UCSD-AML1 (cell line): ENCODE measurements around the gene NCKAP1.
"Not testable (repeated sequence)": the region's sequence is repeated elsewhere in the genome, so short reads cannot be mapped to it uniquely, and the experiment has no call there.

ENCODE experiments used
- DNase-seq: peaks from one replicate; lab custom pipeline; 2025; ENCODE audit not compliant: unreplicated experiment; lab: John Stamatoyannopoulos, UW

Gene NCKAP1

GRCh38 chr2:182883451-182883850 is 154.8 kb downstream of the NCKAP1 start:
- DNase-seq, result no peak

- DNase-seq, result not testable (repeated sequence)
Observed at GRCh38 chr2:182880100-182880499, 158.2 kb downstream of the NCKAP1 start.

- not testable (repeated sequence) for DNase-seq
Observed at GRCh38 chr2:182876653-182877052, 161.6 kb downstream of the NCKAP1 start.

- peak; percentile 23 for DNase-seq
Observed at GRCh38 chr2:182870227-182870626, 168.0 kb downstream of the NCKAP1 start.

GRCh38 chr2:182868054-182868796 is 170.0 kb downstream of the NCKAP1 start:
- no peak for DNase-seq

- no peak for DNase-seq
Observed at GRCh38 chr2:182867426-182868053, 170.7 kb downstream of the NCKAP1 start.

GRCh38 chr2:182866461-182867406 is 171.5 kb downstream of the NCKAP1 start, which contains the start of gene FRZB:
Gene FRZB, minus strand, starts transcription at chr2:182866637. Its CDS starts 85 bp downstream, at chr2:182866552.
- DNase-seq, result no peak

- DNase-seq, result peak; percentile 6
Observed at GRCh38 chr2:182866095-182866460, 172.2 kb downstream of the NCKAP1 start.

- DNase-seq, result no peak
Observed at GRCh38 chr2:182864949-182865570, 173.2 kb downstream of the NCKAP1 start.

GRCh38 chr2:182863642-182864041 is 174.6 kb downstream of the NCKAP1 start:
- DNase-seq, result no peak

- no peak for DNase-seq
Observed at GRCh38 chr2:182862091-182862490, 176.2 kb downstream of the NCKAP1 start.

GRCh38 chr2:182860858-182861257 is 177.4 kb downstream of the NCKAP1 start:
- no peak for DNase-seq
